SIG-M5 (cell line): Measurements from ENCODE around the gene INSYN2B.

ENCODE experiments used
- DNase-seq: peaks from one replicate; lab custom pipeline; 2025; lab: John Stamatoyannopoulos, UW

The INSYN2B gene

GRCh38 chr5:169933127-169933526 lies 47.2 kb downstream of the INSYN2B start:
- DNase-seq: no peak

GRCh38 chr5:169923988-169924387 lies 56.3 kb downstream of the INSYN2B start:
- no peak for DNase-seq

- no peak for DNase-seq
These were observed 57.8 kb downstream of the INSYN2B start for GRCh38 chr5:169922474-169922873.

GRCh38 chr5:169921949-169922348 lies 58.3 kb downstream of the INSYN2B start:
- DNase-seq: no peak

- DNase-seq: no peak
These were observed 58.9 kb downstream of the INSYN2B start for GRCh38 chr5:169921384-169921783.

- no peak for DNase-seq
These were observed 59.8 kb downstream of the INSYN2B start for GRCh38 chr5:169920474-169920873.

GRCh38 chr5:169918228-169918627 lies 62.1 kb downstream of the INSYN2B start:
- no peak for DNase-seq

GRCh38 chr5:169917500-169917899 lies 62.8 kb downstream of the INSYN2B start:
- DNase-seq: no peak

- DNase-seq: no peak
These were observed 65.5 kb downstream of the INSYN2B start for GRCh38 chr5:169914766-169915165.

- no peak for DNase-seq
These were observed 66.8 kb downstream of the INSYN2B start for GRCh38 chr5:169913479-169913878.

- no peak for DNase-seq
These were observed 68.7 kb downstream of the INSYN2B start for GRCh38 chr5:169911448-169912212.

- no peak for DNase-seq
These were observed 69.9 kb downstream of the INSYN2B start for GRCh38 chr5:169910393-169910792.

- no peak for DNase-seq
These were observed 70.3 kb downstream of the INSYN2B start for GRCh38 chr5:169909945-169910344.

GRCh38 chr5:169908864-169909263 lies 71.4 kb downstream of the INSYN2B start:
- DNase-seq: no peak

- no peak for DNase-seq
These were observed 73.3 kb downstream of the INSYN2B start for GRCh38 chr5:169906745-169907649.

- no peak for DNase-seq
These were observed 75.3 kb downstream of the INSYN2B start for GRCh38 chr5:169905017-169905416.

- DNase-seq: no peak
These were observed 75.8 kb downstream of the INSYN2B start for GRCh38 chr5:169904508-169904907.

- DNase-seq: no peak
These were observed 76.2 kb downstream of the INSYN2B start for GRCh38 chr5:169904059-169904458.

- no peak for DNase-seq
These were observed 78.4 kb downstream of the INSYN2B start for GRCh38 chr5:169901896-169902295.

GRCh38 chr5:169897481-169897880 lies 82.8 kb downstream of the INSYN2B start:
- no peak for DNase-seq

- no peak for DNase-seq
These were observed 84.4 kb downstream of the INSYN2B start for GRCh38 chr5:169895926-169896325.

- no peak for DNase-seq
These were observed 86.7 kb downstream of the INSYN2B start for GRCh38 chr5:169893571-169893970.

GRCh38 chr5:169893010-169893409 lies 87.3 kb downstream of the INSYN2B start:
- no peak for DNase-seq
